K562 (cell line): ENCODE measurements around the gene AAK1. TPM values are rescaled to one million over a fixed set of nuclear protein-coding genes. Genes with fewer than 3 reads are reported as not detected.

Source experiments
- ATAC-seq: fragments of 200-7000 bp; cut with Tn5 transposase; 3 replicates; pipeline ENCODE4 v1.9.1; 2020; ENCODE audit warnings: moderate library complexity
- BruUV-seq: library from RNA; stranded (reverse); fragments of 400-500 nt; replicated peaks from 2 replicates; lab custom pipeline; 2021; lab: Mats Ljungman, UMichigan
- CTCF ChIA-PET: fragments of 300-600 bp; formaldehyde crosslinking; extraction: SDS; loops from one replicate; lab custom pipeline; 2021; ENCODE audit warnings: low intra/inter-chr PET ratio; lab: Yijun Ruan, JAX
- POLR2A ChIA-PET: fragments of 300-600, 350-650 bp; sonication (Branson Sonifier 250); formaldehyde crosslinking; extraction: SDS; loops from one replicate; lab custom pipeline; 2021; ENCODE audit warnings: antibody characterized with exemption, inconsistent platforms; lab: Yijun Ruan, JAX
- DNase-seq, 4 experiments: peaks; one replicate each; pipeline versions ENCODE4 v3.0.0 to v3.0.0-alpha.2; 2011 to 2018; ENCODE audit warnings: low spot score in 3 of 4, mixed read lengths in 3 of 4; ENCODE audit errors: extremely low read depth in 1 of 4
- FAIRE-seq: peaks from 2 replicates; lab custom pipeline; 2011; peaks lifted over from hg19 to GRCh38; lab: Jason Lieb, UNC
- H2AFZ ChIP-seq: 2 replicates; pipeline ENCODE4 v1.6.0; 2011; ENCODE audit warnings: low read depth, low read length, control low read depth, inconsistent platforms
- H3K27ac ChIP-seq: fragments of 200-600 bp; 3 replicates; pipeline ENCODE4 v1.8.0; 2011; ENCODE audit warnings: low read depth, mild to moderate bottlenecking, control low read depth, inconsistent platforms, low read length, moderate library complexity, mixed read lengths; ENCODE audit errors: extremely low read depth
- H3K27me3 ChIP-seq, 2 experiments: fragments of 300-600 bp in 1 of 2; 2 replicates in 1 of 2; 3 replicates in 1 of 2; pipeline versions ENCODE4 v1.6.0 to v1.8.0; 2011; ENCODE audit warnings: inconsistent platforms in 2 of 2, low read length in 2 of 2, mild to moderate bottlenecking in 1 of 2, mixed read lengths in 1 of 2, moderate library complexity in 1 of 2; ENCODE audit not compliant: control insufficient read depth in 2 of 2, insufficient read depth in 2 of 2
- H3K36me3 ChIP-seq: fragments of 300-600 bp; 3 replicates; pipeline ENCODE4 v1.8.0; 2011; ENCODE audit warnings: mild to moderate bottlenecking, low read length, inconsistent platforms; ENCODE audit not compliant: control insufficient read depth, insufficient read depth
- H3K4me1 ChIP-seq, 2 experiments: fragments of 200-600 bp in 1 of 2; replicated peaks in 1 of 2; 2 replicates in 1 of 2; 3 replicates in 1 of 2; pipeline versions ENCODE4 v1.5.1 to v1.8.0; 2011; ENCODE audit warnings: inconsistent platforms in 2 of 2, low read length in 2 of 2, mild to moderate bottlenecking in 1 of 2, mixed read lengths in 1 of 2, moderate library complexity in 1 of 2; ENCODE audit not compliant: control insufficient read depth in 2 of 2, insufficient read depth in 2 of 2
- H3K4me2 ChIP-seq: 2 replicates; pipeline ENCODE4 v1.6.1; 2011; ENCODE audit warnings: low read length, control low read depth, inconsistent platforms, mixed read lengths; ENCODE audit not compliant: insufficient read depth
- H3K4me3 ChIP-seq: fragments of 200-600 bp; sonication (generic), shearing (Covaris generic); 2 replicates; pipeline ENCODE4 v1.5.1; 2016; ENCODE audit warnings: control low read depth, inconsistent platforms
- H3K79me2 ChIP-seq: fragments of 200-600 bp; 3 replicates; pipeline ENCODE4 v1.8.0; 2011; ENCODE audit warnings: low read length, inconsistent platforms; ENCODE audit not compliant: control insufficient read depth, insufficient read depth
- H3K9ac ChIP-seq, 2 experiments: 2 replicates each; pipeline versions ENCODE4 v1.6.0 to v1.6.1; 2011; ENCODE audit warnings: low read depth in 2 of 2, low read length in 2 of 2, control low read depth in 1 of 2, inconsistent platforms in 1 of 2, mild to moderate bottlenecking in 1 of 2, mixed read lengths in 1 of 2; ENCODE audit not compliant: insufficient read depth in 1 of 2
- H3K9me1 ChIP-seq: one replicate; pipeline ENCODE4 v1.6.0; 2011; ENCODE audit warnings: inconsistent platforms, mild to moderate bottlenecking, low read length, moderate library complexity; ENCODE audit not compliant: control insufficient read depth, insufficient read depth
- H3K9me3 ChIP-seq: replicated peaks from 2 replicates; pipeline ENCODE4 v1.5.1; 2011; ENCODE audit warnings: low read depth, low read length, inconsistent platforms; ENCODE audit not compliant: control insufficient read depth, insufficient read depth
- H4K20me1 ChIP-seq: replicated peaks from 2 replicates; pipeline ENCODE4 v1.6.1; 2011; ENCODE audit warnings: low read length, inconsistent platforms, mixed read lengths; ENCODE audit not compliant: control insufficient read depth, insufficient read depth
- ATF2 ChIP-seq: sonication (generic); formaldehyde crosslinking; IDR thresholded peaks from 2 replicates; pipeline ENCODE4 v1.8.1; 2022; ENCODE audit warnings: missing genetic modification reagents
- CTCF ChIP-seq, 3 experiments: IDR thresholded peaks in 2 of 3; conservative IDR thresholded peaks in 1 of 3; 2 replicates each; pipeline ENCODE4 v1.5.1; 2011 to 2012; ENCODE audit warnings: low read length in 3 of 3, mild to moderate bottlenecking in 3 of 3, control low read depth in 2 of 3, improper control_type of control experiment in 1 of 3, inconsistent platforms in 1 of 3, low read depth in 1 of 3, mixed read lengths in 1 of 3, moderate library complexity in 1 of 3; ENCODE audit not compliant: insufficient read depth in 2 of 3
- MYBL2 ChIP-seq, 2 experiments: fragments of 450-650 bp in 1 of 2; sonication (generic) in 1 of 2; formaldehyde crosslinking in 1 of 2; IDR thresholded peaks; 2 replicates each; pipeline versions ENCODE4 v1.6.1 to v1.8.1; 2017 to 2022; ENCODE audit warnings: borderline replicate concordance in 1 of 2, inconsistent platforms in 1 of 2, low read depth in 1 of 2, mild to moderate bottlenecking in 1 of 2, missing genetic modification reagents in 1 of 2, moderate library complexity in 1 of 2
- POLR2G ChIP-seq: fragments of 200-400 bp; formaldehyde crosslinking; IDR thresholded peaks from 2 replicates; pipeline ENCODE4 v1.6.1; 2017; ENCODE audit warnings: low read depth, mild to moderate bottlenecking, antibody characterized with exemption, low read length, moderate library complexity
- SMC3 ChIP-seq: conservative IDR thresholded peaks from 2 replicates; pipeline ENCODE4 v1.6.1; 2011; ENCODE audit warnings: low read depth, low read length, improper control_type of control experiment; ENCODE audit not compliant: insufficient read depth
- XRCC3 ChIP-seq: fragments of 450-650 bp; IDR thresholded peaks from 2 replicates; pipeline ENCODE4 v1.6.1; 2017; ENCODE audit warnings: mild to moderate bottlenecking, moderate library complexity
- WGBS: fragments of 100-300 bp; shearing (Covaris generic); methylation state at CpG from one replicate; pipeline ENCODE4 v1.1.6; 2016; ENCODE audit warnings: low coverage, mixed read lengths; ENCODE audit not compliant: insufficient coverage; ENCODE audit errors: missing lambda C conversion rate; 5-methylcytosine and 5-hydroxymethylcytosine counted together
- in situ Hi-C: fragments of 300-500 bp; cut with MboI; formaldehyde crosslinking; loops from 4 replicates; pipeline ENCODE4 v1.15.0; 2018; ENCODE audit warnings: inconsistent platforms, mixed read lengths
- intact Hi-C: fragments of 100-400 bp; cut with micrococcal nuclease; formaldehyde crosslinking; loops from 2 replicates; pipeline ENCODE4 v1.14.2; 2022
- polyA plus RNA-seq, 8 experiments: library from polyadenylated mRNA; depleted of rRNA in 4 of 8; stranded (reverse) in 5 of 8; unstranded in 3 of 8; fragments of >200 nt; fragmentation: Nextera tagmentation in 2 of 8; fragmentation: Illumina TruSeq in 1 of 8; extraction: Ambion mirVana in 2 of 8; extraction: Trizol in 1 of 8; gene quantifications; 2 replicates each; pipeline versions ENCODE4 v1.2.1 to v1.2.3, GENCODE V29; 2011 to 2014; ENCODE audit warnings: inconsistent platforms in 1 of 8, missing spikeins in 1 of 8
- total RNA-seq, 7 experiments: library from RNA; depleted of rRNA in 6 of 7; stranded (reverse); fragments of >200 nt in 6 of 7; fragmentation: Illumina TruSeq in 2 of 7; extraction: Trizol in 2 of 7; gene quantifications; 2 replicates each; pipeline versions ENCODE4 v1.2.1 to v1.2.3, GENCODE V29; 2011 to 2021; ENCODE audit warnings: low replicate concordance in 1 of 7

AAK1 gene
- total and polyA plus RNA-seq, 9 of the 15 experiments (the other 6 are each of a cell fraction or from before 2014, with no cell fraction given) = 0.89 to 17.1 (median 6.0) TPM

GRCh38 chr2:69466728-69467127 is 176.8 kb downstream of the AAK1 start:
- intact Hi-C loops (no loop called here), in situ Hi-C loops (no loop called here)
- TF ChIP-seq XRCC3 (no peak), ATF2 (CRISPR knock-in tag) (no peak), POLR2G (no peak), CTCF (IDR thresholded peaks at IDR 0.05 in 2 of 3, conservative IDR thresholded peaks at IDR 0.05 in 1 of 3; ENCODE audit: insufficient read depth in 2 of 3, low read depth in 1 of 3, low read length in 3 of 3) (no peak), MYBL2 (IDR thresholded peaks at IDR 0.05; ENCODE audit: low read depth) (no peak), MYBL2 (CRISPR knock-in tag; IDR thresholded peaks at IDR 0.05; ENCODE audit: borderline replicate concordance) (no peak), SMC3 (no peak)
- Histone ChIP-seq H3K4me3 (no peak overlapping the region), H3K27me3 (no peaks in the 10 kb centered on the region), H3K9ac (no peak overlapping the region), H2AFZ (no peak overlapping the region), H3K4me2 (no peak overlapping the region), H3K27ac (no peak overlapping the region), H3K36me3 (no peaks in the 10 kb centered on the region; the same call in 2 of the 3 replicates), H3K9me1 (no peaks in the 10 kb centered on the region), H3K4me1 (no peaks in the 10 kb centered on the region), H3K9me3 (no peaks in the 10 kb centered on the region), H4K20me1 (no peaks in the 10 kb centered on the region), H3K79me2 (no peaks in the 10 kb centered on the region)
- FAIRE-seq (no peak), DNase-seq (no peak), ATAC-seq (no peak)
- WGBS = 61% methylated on average over 8 of the region's 8 CpGs
- ChIA-PET CTCF (no interaction called here), POLR2A (interaction anchor here (0.9 to 1.0 kb wide), 2 partner anchors 11 to 29 kb away, joined by 3 to 4 read pairs; partner anchors contain the start of gene NFU1)
- BruUV-seq = no TSS peak
